Stimulated activated effector memory CD8-positive, alpha-beta T cell treated with anti-CD3 and anti-CD28 coated beads, Interleukin-12 subunit alpha, Interleukin-12 subunit beta, amount 100 ng/mL, for 72 hours (primary cell): ENCODE data around the gene ST6GAL1.

Source experiments
- ATAC-seq: fragments of 150-1000 bp; cut with Tn5 transposase; 2 replicates; pipeline ENCODE4 v1.10.0; 2021
- DNase-seq, 2 donors: peaks; one replicate each; pipeline ENCODE4 v3.0.0; 2021 to 2022; ENCODE audit warnings: low spot score in 2 of 2
- H3K27ac Mint-ChIP-seq: one replicate; pipeline ENCODE4 v1.8.0; 2022; ENCODE audit warnings: mild to moderate bottlenecking, mixed read lengths
- H3K36me3 Mint-ChIP-seq: one replicate; pipeline ENCODE4 v1.8.0; 2022; ENCODE audit warnings: mild to moderate bottlenecking, mixed read lengths
- H3K4me1 Mint-ChIP-seq: one replicate; pipeline ENCODE4 v1.8.0; 2022; ENCODE audit warnings: mixed read lengths
- H3K4me3 Mint-ChIP-seq: one replicate; pipeline ENCODE4 v1.8.0; 2022; ENCODE audit warnings: mild to moderate bottlenecking, mixed read lengths
- H3K9me3 Mint-ChIP-seq: one replicate; pipeline ENCODE4 v1.8.0; 2022; ENCODE audit warnings: mixed read lengths

The ST6GAL1 gene

DNA sequence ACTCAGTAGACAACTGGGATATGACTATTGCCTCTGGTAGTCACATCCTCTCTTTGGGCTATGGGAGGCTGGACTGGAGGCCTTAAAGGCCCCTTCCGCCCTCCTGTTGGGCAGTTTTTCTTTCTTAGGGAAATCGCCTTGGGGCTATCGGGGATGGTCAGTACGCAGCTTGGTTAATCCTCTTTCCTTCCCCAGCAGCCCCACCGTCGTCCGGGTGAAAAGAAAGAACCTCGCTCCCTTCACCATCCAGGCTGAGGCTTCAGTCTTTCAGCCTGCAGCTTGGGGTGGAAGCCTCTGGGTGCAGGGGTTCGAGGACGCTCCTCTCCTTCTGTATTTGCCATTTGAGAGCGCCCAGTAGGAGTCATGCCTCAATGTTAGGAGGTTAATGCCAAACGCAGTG lies 641 bp upstream of the ST6GAL1 start:
- H3K27ac Mint-ChIP-seq, result peak overlapping the region; percentile 95
- DNase-seq, result no peak
- H3K36me3 Mint-ChIP-seq, result peaks cover 39% of the 10 kb centered on the region
- H3K4me3 Mint-ChIP-seq, result peak overlapping the region; percentile 95
- peaks cover 49% of the 10 kb centered on the region for H3K4me1 Mint-ChIP-seq
- no peaks in the 10 kb centered on the region for H3K9me3 Mint-ChIP-seq
- ATAC-seq, result no peak

DNA sequence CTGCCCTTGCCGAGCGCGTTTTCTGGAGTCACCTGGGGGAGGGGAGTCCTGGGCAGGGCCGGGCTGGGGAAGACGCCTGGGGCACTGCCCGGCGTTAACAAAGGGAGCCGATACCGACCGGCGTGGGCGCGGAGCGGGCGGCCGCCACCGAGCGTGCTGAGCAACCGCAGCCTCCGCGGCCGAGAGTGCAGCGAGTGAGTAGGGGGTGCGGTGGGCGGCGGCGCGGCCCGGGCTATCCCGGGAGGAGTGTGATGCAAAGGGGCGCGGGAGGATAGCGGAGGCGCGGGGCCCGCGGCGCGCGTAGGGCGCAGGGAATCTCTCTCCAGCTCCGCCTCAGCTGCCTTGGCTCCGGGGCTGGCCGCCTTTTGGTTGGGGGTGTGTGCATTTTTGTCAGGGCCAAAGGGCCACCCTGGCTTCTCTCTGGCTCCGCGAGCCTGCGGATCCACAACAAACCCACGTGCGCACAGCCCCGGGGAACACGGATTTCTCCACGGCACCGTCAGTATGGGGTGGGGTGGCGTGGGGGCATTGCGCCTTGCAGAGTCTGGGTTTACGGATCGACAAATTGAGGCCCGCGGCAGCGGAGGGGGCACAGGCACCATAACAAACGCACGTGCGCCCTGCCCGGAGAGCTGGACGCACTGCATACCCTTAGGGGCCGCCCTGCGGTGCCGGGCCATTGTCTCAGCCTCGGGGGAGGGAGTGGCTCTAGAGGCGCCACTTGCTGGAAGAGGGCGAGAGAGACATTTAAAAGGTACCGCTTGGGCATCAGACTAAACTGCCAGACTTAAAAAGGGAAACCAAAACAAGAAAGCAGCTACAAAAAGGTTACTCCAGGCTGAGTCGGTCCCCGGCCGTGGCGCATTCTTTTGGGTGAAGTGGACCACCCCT lies 560 bp downstream of the ST6GAL1 start:
- H3K4me3 Mint-ChIP-seq, result peak overlapping the region; percentile 95

DNA sequence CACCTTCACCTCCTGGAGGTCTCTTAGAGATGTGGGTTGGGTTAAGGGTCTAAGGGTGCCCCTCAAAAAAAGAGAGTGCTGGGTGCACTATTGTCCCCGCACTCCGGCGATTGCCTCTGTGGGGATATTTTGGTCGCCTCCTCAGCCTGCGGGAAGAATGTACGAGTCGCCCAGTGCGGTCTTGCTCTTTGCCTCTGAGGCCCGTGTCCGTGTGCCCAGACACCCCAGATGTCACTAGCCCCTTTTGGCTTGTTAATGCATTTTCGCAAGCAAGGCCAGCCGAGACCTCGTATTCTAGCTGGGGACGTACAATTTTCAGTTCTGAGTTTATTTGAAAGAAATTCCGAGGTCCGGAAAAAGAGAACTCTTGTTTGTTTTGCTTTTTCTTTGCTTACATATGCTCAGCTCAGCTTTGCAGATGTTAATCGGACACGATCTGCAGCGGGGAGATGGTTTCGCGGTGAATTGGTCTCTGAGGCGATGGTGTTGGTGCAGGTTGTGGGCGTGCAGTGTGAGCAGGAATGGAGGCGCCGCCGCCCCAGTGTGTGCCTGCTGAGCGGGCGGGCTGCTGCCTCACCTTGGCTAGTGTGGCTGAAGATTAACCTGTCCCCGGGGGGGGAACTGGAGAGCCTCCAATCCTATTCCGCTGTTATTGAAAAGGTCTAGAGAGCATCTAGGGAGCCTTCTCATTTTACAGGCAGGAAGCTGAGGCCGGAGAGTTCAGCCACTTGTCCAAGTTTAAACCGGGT lies 1.4 kb downstream of the ST6GAL1 start:
- H3K4me3 Mint-ChIP-seq, result peak overlapping the region; percentile 95
- peak; percentile 49 to 83 for DNase-seq
- H3K9me3 Mint-ChIP-seq, result no peaks in the 10 kb centered on the region
- peaks cover 61% of the 10 kb centered on the region for H3K4me1 Mint-ChIP-seq
- peak; percentile 73 for ATAC-seq
- peak overlapping the region; percentile 95 for H3K27ac Mint-ChIP-seq
- H3K36me3 Mint-ChIP-seq, result peaks cover 55% of the 10 kb centered on the region

More for the DNA sequence above, 560 bp downstream of the ST6GAL1 start:
- H3K9me3 Mint-ChIP-seq, result no peaks in the 10 kb centered on the region
- peak overlapping the region; percentile 95 for H3K27ac Mint-ChIP-seq
- H3K36me3 Mint-ChIP-seq, result peaks cover 50% of the 10 kb centered on the region
- DNase-seq, result peak; percentile 39 to 80
- H3K4me1 Mint-ChIP-seq, result peaks cover 57% of the 10 kb centered on the region
- ATAC-seq, result peak; percentile 80

DNA sequence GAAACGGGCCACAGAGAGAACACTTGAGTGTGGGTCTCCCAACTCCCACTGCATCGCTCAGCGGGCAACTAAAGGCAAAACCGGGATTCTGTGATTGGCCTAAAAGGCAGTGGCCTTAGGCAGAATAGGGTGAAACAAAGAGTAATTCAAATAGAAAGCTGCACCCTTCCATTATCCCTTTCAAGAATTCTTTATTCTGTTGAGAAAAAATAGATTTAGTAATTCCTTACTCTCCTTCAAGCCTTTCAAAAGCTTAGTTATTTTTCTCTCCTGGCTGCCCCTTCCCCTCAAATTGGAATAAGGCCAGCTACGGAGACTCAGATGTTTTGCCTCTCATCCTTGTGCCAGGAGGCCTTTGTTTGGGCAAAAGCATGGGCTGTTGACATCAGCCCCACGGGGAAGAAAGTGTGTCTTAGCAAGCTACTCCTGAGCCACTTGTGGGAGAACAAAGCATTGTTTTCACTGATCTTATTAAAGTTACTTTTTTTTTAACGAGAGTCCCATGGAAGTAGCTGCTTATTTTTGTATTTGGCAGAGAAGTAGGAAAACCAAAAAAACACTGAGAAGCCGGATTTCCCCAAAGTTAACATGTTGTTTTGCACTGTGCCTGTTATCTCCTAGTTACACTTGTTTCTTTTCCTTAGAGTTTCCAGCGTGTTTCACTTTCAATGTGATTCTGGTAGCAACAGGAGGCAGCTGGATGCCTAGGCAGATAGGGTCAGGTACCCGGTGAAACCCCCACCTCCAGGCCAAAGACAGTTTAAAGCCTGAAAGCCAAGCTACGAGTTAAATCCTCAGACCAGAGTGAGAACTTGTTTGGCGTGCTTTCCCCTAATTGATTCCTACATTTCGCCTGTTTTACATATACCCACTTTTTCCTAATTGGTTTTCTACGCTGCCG lies 2.2 kb downstream of the ST6GAL1 start:
- Mint-ChIP-seq H3K36me3 (peaks cover 63% of the 10 kb centered on the region), H3K27ac (peak overlapping the region; percentile 95), H3K4me3 (peak overlapping the region; percentile 95), H3K4me1 (peaks cover 69% of the 10 kb centered on the region), H3K9me3 (no peaks in the 10 kb centered on the region)
- ATAC-seq (no peak), DNase-seq (no peak)

DNA sequence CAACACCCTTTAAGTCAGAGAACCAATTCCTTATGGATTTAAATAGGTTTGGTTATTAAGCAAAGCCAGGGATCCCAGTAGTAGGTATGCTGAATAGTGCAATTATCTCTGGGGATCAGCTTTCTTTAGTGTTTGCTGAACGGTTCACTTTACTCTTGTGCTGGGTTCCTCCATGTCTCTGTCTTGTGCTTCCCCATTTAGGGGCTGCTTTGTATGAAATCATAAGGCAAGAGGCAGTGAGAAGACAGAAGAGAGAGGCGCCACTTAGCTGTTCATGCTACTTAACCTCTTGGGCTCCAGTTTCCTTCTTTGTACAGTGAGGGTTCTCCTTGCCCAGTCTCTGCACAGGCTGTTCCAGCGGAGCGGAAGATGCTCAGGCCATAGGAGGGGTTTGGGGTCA lies 3.5 kb downstream of the ST6GAL1 start:
- peaks cover 71% of the 10 kb centered on the region for H3K36me3 Mint-ChIP-seq

DNA sequence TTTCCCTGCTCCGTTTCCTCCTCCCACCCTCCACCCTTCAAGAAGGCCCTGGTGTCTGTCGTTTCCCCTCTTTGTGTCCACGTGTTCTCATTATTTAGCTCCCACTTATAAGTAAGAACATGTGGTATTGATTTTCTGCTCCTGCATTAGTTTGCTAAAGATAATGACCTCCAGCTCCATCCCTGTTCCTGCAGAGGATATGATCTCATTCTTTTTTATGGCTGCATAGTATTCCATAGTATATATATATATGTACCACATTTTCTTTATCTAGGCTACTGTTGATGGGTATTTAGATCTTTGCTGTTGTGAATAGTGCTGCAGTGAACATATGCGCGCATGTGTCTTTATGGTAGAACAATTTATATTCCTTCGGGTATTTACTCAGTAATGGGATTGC lies 4.8 kb downstream of the ST6GAL1 start:
- H3K36me3 Mint-ChIP-seq, result peaks cover 81% of the 10 kb centered on the region
- peak overlapping the region; percentile 23 for H3K27ac Mint-ChIP-seq
- H3K9me3 Mint-ChIP-seq, result no peaks in the 10 kb centered on the region
- H3K4me1 Mint-ChIP-seq, result peaks cover 71% of the 10 kb centered on the region
- no peak overlapping the region for H3K4me3 Mint-ChIP-seq
- DNase-seq (no peak), ATAC-seq (no peak)

More for the DNA sequence above, 3.5 kb downstream of the ST6GAL1 start:
- Mint-ChIP-seq H3K9me3 (no peaks in the 10 kb centered on the region), H3K4me3 (peak overlapping the region; percentile 95), H3K4me1 (peaks cover 74% of the 10 kb centered on the region), H3K27ac (no peak overlapping the region)
- DNase-seq (no peak), ATAC-seq (no peak)

DNA sequence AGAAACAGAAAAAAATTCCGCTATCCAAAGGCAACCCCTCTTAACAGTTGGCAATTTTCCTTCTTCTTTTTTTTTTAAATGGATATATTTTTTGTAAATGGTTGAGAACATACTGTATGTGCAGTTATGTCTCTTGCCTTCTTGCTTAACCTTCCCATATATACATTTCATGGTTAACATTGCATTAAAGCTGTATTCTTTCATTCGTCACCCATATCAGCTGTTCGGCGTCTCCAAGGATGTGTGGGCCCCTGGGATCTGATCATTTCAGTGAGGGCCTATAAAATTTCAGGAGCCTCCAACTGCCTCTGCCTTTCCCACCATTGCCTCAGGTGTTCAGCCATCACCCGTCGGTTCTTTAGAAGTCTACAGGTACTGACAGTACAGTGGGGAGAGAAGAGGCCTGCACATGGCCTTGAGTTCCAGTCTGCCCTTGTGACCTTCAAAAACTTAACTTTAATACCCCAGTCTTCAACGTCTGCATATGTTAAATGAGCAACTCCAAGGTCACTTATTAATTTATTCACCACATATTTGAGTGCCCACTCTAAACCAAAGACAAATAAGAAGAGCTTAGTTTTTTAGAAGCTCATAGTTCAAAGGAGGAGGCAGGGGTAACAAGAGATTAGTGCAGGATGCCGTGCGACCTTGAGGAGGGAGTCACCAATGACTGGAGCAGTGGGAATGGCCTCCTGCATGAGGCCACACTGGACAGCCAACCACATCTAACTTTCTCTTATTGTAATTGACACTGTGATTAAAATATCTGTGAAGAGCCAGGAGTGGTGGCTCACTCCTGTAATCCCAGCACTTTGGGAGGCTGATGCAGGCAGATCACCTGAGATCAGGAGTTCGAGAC lies 6.9 kb downstream of the ST6GAL1 start:
- ATAC-seq (no peak), DNase-seq (no peak)
- H3K4me1 Mint-ChIP-seq, result peaks cover 81% of the 10 kb centered on the region
- H3K4me3 Mint-ChIP-seq, result no peak overlapping the region
- peaks cover 82% of the 10 kb centered on the region for H3K36me3 Mint-ChIP-seq
- H3K27ac Mint-ChIP-seq, result peak overlapping the region; percentile 69
- no peaks in the 10 kb centered on the region for H3K9me3 Mint-ChIP-seq

DNA sequence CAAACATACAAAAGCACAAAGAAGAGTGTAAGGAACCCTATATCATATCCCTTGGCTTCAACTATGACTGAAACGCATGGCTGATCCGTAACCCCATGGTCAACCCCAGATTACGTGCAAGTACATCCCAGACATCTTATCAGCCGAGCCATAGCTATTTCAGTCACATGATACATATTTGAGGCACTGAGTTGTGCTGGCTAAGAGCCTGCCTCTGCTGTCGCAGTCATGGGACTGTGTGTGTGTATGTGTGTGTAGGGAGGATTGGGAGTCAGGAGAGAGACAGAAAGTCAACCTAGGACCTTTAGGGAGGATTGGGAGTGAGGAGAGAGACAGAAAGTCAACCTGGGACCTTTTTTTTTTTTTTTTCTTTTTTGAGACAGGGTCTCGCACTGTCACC lies 8.4 kb downstream of the ST6GAL1 start:
- Mint-ChIP-seq H3K4me3 (no peak overlapping the region), H3K4me1 (peaks cover 75% of the 10 kb centered on the region), H3K9me3 (no peaks in the 10 kb centered on the region), H3K27ac (peak overlapping the region; percentile 71), H3K36me3 (peaks cover 82% of the 10 kb centered on the region)
- no peak for ATAC-seq
- DNase-seq, result no peak

DNA sequence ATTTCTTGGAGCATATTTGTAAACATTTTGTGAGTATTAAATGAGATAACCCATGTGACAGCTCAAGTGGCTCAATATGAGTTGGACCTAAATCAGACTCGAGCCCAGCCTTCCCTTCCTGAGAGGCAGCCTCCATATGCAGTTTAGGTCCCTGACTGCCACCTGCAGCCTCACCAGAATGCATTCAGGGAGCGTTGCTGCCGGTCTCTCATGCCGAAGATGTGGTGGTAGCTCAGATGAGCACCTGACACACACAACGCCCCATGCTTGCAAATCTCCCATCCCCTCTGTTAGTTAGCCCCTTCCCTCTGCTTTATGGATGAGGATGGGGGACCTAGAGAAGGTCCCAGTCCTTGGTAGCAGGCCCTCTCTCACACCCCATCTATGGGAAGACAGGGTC lies 9.2 kb downstream of the ST6GAL1 start:
- Mint-ChIP-seq H3K27ac (peak overlapping the region; percentile 54), H3K36me3 (peaks cover 82% of the 10 kb centered on the region), H3K9me3 (no peaks in the 10 kb centered on the region), H3K4me3 (no peak overlapping the region), H3K4me1 (peaks cover 68% of the 10 kb centered on the region)
- ATAC-seq, result no peak
- DNase-seq, result no peak

DNA sequence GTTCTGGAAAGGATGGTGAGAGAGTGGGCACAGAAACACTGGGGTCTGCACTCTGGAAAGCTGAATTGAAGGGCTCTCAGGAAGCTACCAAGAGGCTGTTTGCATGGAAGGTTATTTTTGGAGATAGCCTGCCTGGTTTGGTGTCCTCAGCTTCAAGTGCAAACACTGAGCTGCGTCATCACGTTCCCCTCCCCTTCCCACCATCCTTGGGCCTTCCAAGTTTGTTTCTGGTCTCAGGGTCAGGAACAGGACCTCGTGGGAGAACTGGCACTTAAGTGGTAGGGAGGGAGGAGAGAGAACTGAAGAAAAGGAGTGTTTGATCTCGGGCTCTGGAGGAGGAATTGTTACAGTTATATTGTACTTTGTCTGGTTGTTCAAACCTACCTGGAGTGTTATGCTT lies 10.6 kb downstream of the ST6GAL1 start:
- peaks cover 67% of the 10 kb centered on the region for H3K4me1 Mint-ChIP-seq

DNA sequence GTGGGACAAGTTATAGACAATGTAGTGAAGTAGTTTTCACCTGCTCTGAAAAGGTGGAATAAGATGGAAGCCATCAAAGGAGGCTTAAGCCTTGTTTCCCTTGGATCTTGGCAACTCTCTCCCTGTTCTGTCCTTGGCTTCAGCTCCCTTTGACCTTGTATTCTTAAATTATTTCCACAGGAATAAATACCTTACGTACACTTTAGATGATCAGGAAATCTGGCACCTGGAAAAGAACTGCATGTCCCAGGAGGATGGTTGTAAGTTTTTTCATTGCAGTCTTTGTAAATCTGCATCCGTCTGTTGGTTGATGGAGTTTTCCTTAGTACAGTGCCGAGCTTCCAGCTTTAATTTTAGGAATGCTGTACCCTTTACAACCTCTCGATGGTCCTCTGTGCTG lies 11.8 kb downstream of the ST6GAL1 start:
- H3K36me3 Mint-ChIP-seq, result peaks cover 86% of the 10 kb centered on the region
- peak overlapping the region; percentile 74 for H3K27ac Mint-ChIP-seq
- H3K9me3 Mint-ChIP-seq, result no peaks in the 10 kb centered on the region

More for the DNA sequence above, 10.6 kb downstream of the ST6GAL1 start:
- ATAC-seq, result no peak
- H3K36me3 Mint-ChIP-seq, result peaks cover 84% of the 10 kb centered on the region
- no peak for DNase-seq
- no peaks in the 10 kb centered on the region for H3K9me3 Mint-ChIP-seq
- H3K27ac Mint-ChIP-seq, result peak overlapping the region; percentile 54
- H3K4me3 Mint-ChIP-seq, result no peak overlapping the region

DNA sequence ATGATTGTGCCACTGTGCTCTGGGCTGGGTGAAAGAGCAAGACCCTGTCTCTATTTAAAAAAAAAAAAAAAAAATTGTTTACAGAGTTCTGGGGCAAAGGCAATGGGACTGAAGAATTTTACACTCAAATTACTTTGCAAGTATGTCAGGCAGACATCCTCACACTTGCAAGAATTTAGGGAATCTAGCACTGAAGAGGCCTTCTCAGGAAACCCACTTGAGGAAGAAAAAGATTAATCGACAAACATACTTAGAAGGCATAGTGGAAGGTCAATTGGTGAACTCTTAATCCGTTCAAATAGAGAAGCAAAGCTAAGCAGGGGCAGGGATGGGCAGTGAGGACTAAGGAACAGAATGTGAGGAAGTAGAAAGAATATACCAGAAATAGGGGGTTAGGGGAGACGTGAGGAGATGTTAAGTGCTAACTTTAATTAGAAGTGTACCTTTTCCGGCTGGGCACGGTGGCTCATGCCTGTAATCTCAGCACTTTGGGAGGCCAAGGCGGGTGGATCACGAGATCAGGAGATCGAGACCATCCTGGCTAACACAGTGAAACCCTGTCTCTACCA lies 15.0 kb downstream of the ST6GAL1 start:
- H3K4me3 Mint-ChIP-seq, result no peak overlapping the region
- H3K36me3 Mint-ChIP-seq, result peaks cover 66% of the 10 kb centered on the region
- no peak overlapping the region for H3K27ac Mint-ChIP-seq
- ATAC-seq (no peak), DNase-seq (no peak)
- H3K9me3 Mint-ChIP-seq, result no peaks in the 10 kb centered on the region
- H3K4me1 Mint-ChIP-seq, result peaks cover 71% of the 10 kb centered on the region

More for the DNA sequence above, 11.8 kb downstream of the ST6GAL1 start:
- peaks cover 68% of the 10 kb centered on the region for H3K4me1 Mint-ChIP-seq
- no peak overlapping the region for H3K4me3 Mint-ChIP-seq
- DNase-seq, result no peak
- ATAC-seq, result no peak

DNA sequence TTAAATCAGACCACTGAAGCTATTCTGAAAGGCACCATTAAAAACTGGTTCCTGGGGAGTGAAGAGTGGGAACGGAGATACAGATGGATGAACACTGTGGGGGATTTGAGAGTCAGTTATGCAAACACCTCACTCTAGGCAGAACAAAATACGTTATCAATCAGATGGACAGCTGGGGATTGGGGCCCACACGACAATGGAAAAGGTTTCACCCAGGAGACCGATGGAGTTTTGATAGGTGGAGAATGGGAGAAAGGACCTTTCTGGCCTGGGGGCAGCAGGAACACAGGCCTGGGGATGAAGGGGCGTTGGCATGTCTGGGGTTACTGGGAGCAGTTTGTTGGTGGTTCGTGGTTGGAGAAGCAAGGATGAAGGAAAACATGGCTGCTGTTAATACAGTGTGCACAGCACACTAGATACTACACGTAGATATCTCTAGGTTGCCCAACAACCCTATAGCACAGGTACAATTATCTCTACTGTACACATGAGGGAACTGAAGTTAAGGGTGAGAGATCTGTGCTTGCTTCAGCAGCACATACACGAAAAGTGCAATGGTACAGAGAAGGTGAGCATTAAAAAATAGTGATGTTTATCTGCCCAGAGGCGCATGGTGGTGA lies 16.5 kb downstream of the ST6GAL1 start:
- DNase-seq (no peak), ATAC-seq (no peak)
- H3K9me3 Mint-ChIP-seq, result peaks cover 2% of the 10 kb centered on the region
- peak overlapping the region; percentile 29 for H3K27ac Mint-ChIP-seq
- H3K4me1 Mint-ChIP-seq, result peaks cover 68% of the 10 kb centered on the region
- no peak overlapping the region for H3K4me3 Mint-ChIP-seq
- H3K36me3 Mint-ChIP-seq, result peaks cover 58% of the 10 kb centered on the region
